SK-N-SH (cell line): Measurements from ENCODE around the gene RCOR1. TPM values are rescaled to one million over a fixed set of nuclear protein-coding genes. Genes with fewer than 3 reads are reported as not detected.

Source experiments
- CTCF ChIA-PET: fragments of 300-600, 350-600 bp; formaldehyde crosslinking; extraction: SDS; loops from one replicate; lab custom pipeline; 2021; lab: Yijun Ruan, JAX
- POLR2A ChIA-PET: fragments of 350-600 bp; sonication (Branson Sonifier 250); formaldehyde crosslinking; extraction: SDS; loops from one replicate; lab custom pipeline; 2020; ENCODE audit warnings: antibody characterized with exemption, inconsistent platforms; lab: Yijun Ruan, JAX
- DNase-seq: peaks from one replicate; pipeline ENCODE4 v3.0.0; 2012
- H2AFZ ChIP-seq: fragments of 200-600 bp; sonication (generic); 2 replicates; pipeline ENCODE4 v1.8.1; 2016; ENCODE audit warnings: antibody characterized with exemption, mild to moderate bottlenecking, low read depth
- H3F3A ChIP-seq: fragments of 200-600 bp; sonication (generic); replicated peaks from 2 replicates; pipeline ENCODE3; 2016; ENCODE audit warnings: antibody characterized with exemption, mild to moderate bottlenecking; ENCODE audit not compliant: insufficient read depth
- H3K27ac ChIP-seq, 2 experiments: fragments of 200-500 bp in 1 of 2; fragments of 200-600 bp in 1 of 2; sonication (Bioruptor generic) in 1 of 2; sonication (generic), shearing (Covaris generic) in 1 of 2; 2 replicates each; pipeline versions ENCODE4 v1.5.1 to v1.6.1; 2014 to 2016; ENCODE audit warnings: low read depth in 2 of 2, inconsistent platforms in 1 of 2, low read length in 1 of 2, mild to moderate bottlenecking in 1 of 2, mixed read lengths in 1 of 2
- H3K27me3 ChIP-seq: fragments of 200-600 bp; sonication (generic), shearing (Covaris generic); 2 replicates; pipeline ENCODE4 v1.6.1; 2016; ENCODE audit warnings: mixed run types; ENCODE audit not compliant: insufficient read depth
- H3K36me3 ChIP-seq, 2 experiments: fragments of 200-500 bp in 1 of 2; fragments of 200-600 bp in 1 of 2; sonication (Bioruptor generic) in 1 of 2; sonication (generic) in 1 of 2; replicated peaks in 1 of 2; 2 replicates each; pipeline versions ENCODE3 to v1.5.1; 2014 to 2016; ENCODE audit warnings: low read length in 1 of 2, mild to moderate bottlenecking in 1 of 2; ENCODE audit not compliant: insufficient read depth in 2 of 2, control insufficient read depth in 1 of 2
- H3K4me1 ChIP-seq, 2 experiments: fragments of 200-500 bp in 1 of 2; fragments of 200-600 bp in 1 of 2; sonication (Bioruptor generic) in 1 of 2; sonication (generic), shearing (Covaris generic) in 1 of 2; 2 replicates each; pipeline versions ENCODE4 v1.5.1 to v1.6.1; 2014 to 2016; ENCODE audit warnings: low read depth in 1 of 2, low read length in 1 of 2, mixed run types in 1 of 2; ENCODE audit not compliant: insufficient read depth in 2 of 2, control insufficient read depth in 1 of 2
- H3K4me2 ChIP-seq: fragments of 200-600 bp; sonication (generic), shearing (Covaris generic); 2 replicates; pipeline ENCODE4 v1.6.1; 2017; ENCODE audit warnings: mixed run types
- H3K4me3 ChIP-seq, 2 experiments: fragments of 200-500 bp in 1 of 2; fragments of 200-600 bp in 1 of 2; sonication (Bioruptor generic) in 1 of 2; sonication (generic), shearing (Covaris generic) in 1 of 2; 2 replicates each; pipeline versions ENCODE4 v1.5.1 to v1.8.1; 2014 to 2016; ENCODE audit warnings: low read depth in 2 of 2, inconsistent platforms in 1 of 2, low read length in 1 of 2, mild to moderate bottlenecking in 1 of 2, mixed read lengths in 1 of 2, moderate library complexity in 1 of 2
- H3K79me2 ChIP-seq: fragments of 200-600 bp; sonication (generic); 2 replicates; pipeline ENCODE4 v1.8.1; 2017; ENCODE audit warnings: mild to moderate bottlenecking; ENCODE audit not compliant: insufficient read depth
- H3K9ac ChIP-seq: fragments of 200-600 bp; sonication (generic); 2 replicates; pipeline ENCODE4 v1.6.1; 2017; ENCODE audit warnings: mixed run types
- H3K9me2 ChIP-seq: fragments of 200-600 bp; sonication (generic); 2 replicates; pipeline ENCODE4 v1.6.1; 2017; ENCODE audit warnings: mixed run types
- H3K9me3 ChIP-seq: fragments of 200-600 bp; sonication (generic); 2 replicates; pipeline ENCODE4 v1.6.1; 2017; ENCODE audit warnings: mixed run types, mild to moderate bottlenecking, moderate library complexity
- H4K20me1 ChIP-seq: fragments of 200-600 bp; sonication (generic); 2 replicates; pipeline ENCODE4 v1.6.1; 2017; ENCODE audit warnings: mild to moderate bottlenecking, mixed run types; ENCODE audit not compliant: insufficient read depth
- CHD2 ChIP-seq: fragments of 150-350 bp; IDR thresholded peaks from 2 replicates; pipeline ENCODE4 v1.6.1; 2018; ENCODE audit warnings: low read length; ENCODE audit not compliant: partially characterized antibody
- CTCF ChIP-seq: fragments of 200-600 bp; sonication (generic); IDR thresholded peaks from 2 replicates; pipeline ENCODE4 v1.6.1; 2017; ENCODE audit warnings: antibody characterized with exemption, mild to moderate bottlenecking, moderate library complexity
- ELF1 ChIP-seq: IDR thresholded peaks from 2 replicates; pipeline ENCODE4 v1.4.0; 2012
- EP300 ChIP-seq, 2 experiments: IDR thresholded peaks; 2 replicates each; pipeline versions ENCODE4 v1.4.0 to v1.6.1; 2012; ENCODE audit warnings: borderline replicate concordance in 1 of 2, low read depth in 1 of 2, low read length in 1 of 2
- EZH2phosphoT487 ChIP-seq: fragments of 200-600 bp; sonication (generic); IDR thresholded peaks from 2 replicates; pipeline ENCODE4 v1.6.1; 2017; ENCODE audit warnings: low read depth, mixed run types, mild to moderate bottlenecking, antibody characterized with exemption, moderate library complexity, borderline replicate concordance
- FOXJ3 ChIP-seq: sonication (generic); formaldehyde crosslinking; IDR thresholded peaks from 2 replicates; pipeline ENCODE4 v1.5.1; 2020; ENCODE audit warnings: mild to moderate bottlenecking, missing genetic modification reagents
- FOXM1 ChIP-seq: IDR thresholded peaks from 2 replicates; pipeline ENCODE4 v1.4.0; 2012; ENCODE audit warnings: low read depth, mild to moderate bottlenecking
- GABPA ChIP-seq: IDR thresholded peaks from 2 replicates; pipeline ENCODE4 v1.4.0; 2012; ENCODE audit warnings: low read depth, mild to moderate bottlenecking
- GATA2 ChIP-seq: sonication (generic); formaldehyde crosslinking; IDR thresholded peaks from 2 replicates; pipeline ENCODE4 v1.5.0; 2020; ENCODE audit warnings: mild to moderate bottlenecking, missing genetic modification reagents
- MEF2A ChIP-seq: IDR thresholded peaks from 2 replicates; pipeline ENCODE4 v1.4.0; 2012; ENCODE audit warnings: low read depth, borderline replicate concordance
- NFIC ChIP-seq: IDR thresholded peaks from 2 replicates; pipeline ENCODE4 v1.4.0; 2012; ENCODE audit warnings: borderline replicate concordance
- NRF1 ChIP-seq: IDR thresholded peaks from 2 replicates; pipeline ENCODE4 v1.6.1; 2012; ENCODE audit warnings: low read depth, mild to moderate bottlenecking, low read length
- PBX3 ChIP-seq: IDR thresholded peaks from 2 replicates; pipeline ENCODE4; 2012
- REST ChIP-seq: IDR thresholded peaks from 2 replicates; pipeline ENCODE4 v1.6.1; 2012; ENCODE audit warnings: mild to moderate bottlenecking, low read depth, low read length, moderate library complexity
- TAF1 ChIP-seq: IDR thresholded peaks from 2 replicates; pipeline ENCODE4 v1.6.1; 2012; ENCODE audit warnings: low read depth, mild to moderate bottlenecking, low read length, moderate library complexity, borderline replicate concordance
- TCF12 ChIP-seq: IDR thresholded peaks from 2 replicates; pipeline ENCODE4 v1.4.0; 2012
- TEAD4 ChIP-seq: IDR thresholded peaks from 2 replicates; pipeline ENCODE4 v1.4.0; 2012; ENCODE audit warnings: mild to moderate bottlenecking, borderline replicate concordance; ENCODE audit not compliant: insufficient read depth
- USF2 ChIP-seq: fragments of 150-350 bp; IDR thresholded peaks from 2 replicates; pipeline ENCODE4 v1.6.1; 2017; ENCODE audit warnings: antibody characterized with exemption, low read length, low read depth, borderline replicate concordance
- ZBTB33 ChIP-seq: IDR thresholded peaks from 2 replicates; pipeline ENCODE4 v1.4.0; 2012; ENCODE audit warnings: low read depth, borderline replicate concordance
- WGBS: methylation state at CpG from one replicate; pipeline ENCODE4 v1.1.6; 2017; ENCODE audit warnings: low lambda C conversion rate; 5-methylcytosine and 5-hydroxymethylcytosine counted together
- polyA plus RNA-seq, 3 experiments: library from polyadenylated mRNA; depleted of rRNA; stranded (reverse); fragments of >200 nt; gene quantifications; 2 replicates each; pipeline ENCODE4 v1.2.3, GENCODE V29; 2012

RCOR1 gene
- polyA plus RNA-seq, 1 of the 3 experiments (the other 2 are of a cell fraction): 8.5 TPM

- no peak overlapping the region for H3K4me2 ChIP-seq
- TF ChIP-seq TAF1: no peak
- no peak for TF ChIP-seq PBX3
- TF ChIP-seq ZBTB33: no peak
- TF ChIP-seq TCF12: no peak
- TF ChIP-seq EP300 (IDR thresholded peaks at IDR 0.05; ENCODE audit: borderline replicate concordance in 1 of 2, low read depth in 1 of 2, low read length in 1 of 2): no peak
- TF ChIP-seq NFIC: no peak
- no peak for TF ChIP-seq MEF2A
- TF ChIP-seq FOXJ3 (CRISPR knock-in tag): no peak
- TF ChIP-seq GABPA: no peak
- TF ChIP-seq GATA2 (CRISPR knock-in tag): no peak
- TF ChIP-seq CHD2: no peak
- TF ChIP-seq CTCF: no peak
- no peak for TF ChIP-seq USF2
- TF ChIP-seq ELF1: no peak
- TF ChIP-seq NRF1: no peak
- no peak for TF ChIP-seq FOXM1
- no peak for TF ChIP-seq TEAD4
- TF ChIP-seq REST: no peak
- TF ChIP-seq EZH2phosphoT487: no peak
- ChIA-PET CTCF (interaction anchor here (1.2 to 1.4 kb wide), 2 partner anchors 10 kb away, joined by 3 to 4 read pairs; no protein-coding TSS in a partner anchor), POLR2A (no interaction called here)
- H3K9me3 ChIP-seq: no peaks in the 10 kb centered on the region
- H3K79me2 ChIP-seq: 0 out of 2 replicates have a peak, but pooled peaks cover under 1% of the 10 kb centered on the region
- DNase-seq: peak; percentile 43
- no peaks in the 10 kb centered on the region for H4K20me1 ChIP-seq
- no peak overlapping the region for H3K4me3 ChIP-seq
- no peaks in the 10 kb centered on the region for H3K9me2 ChIP-seq
- no peaks in the 10 kb centered on the region for H3K27me3 ChIP-seq
- no peak overlapping the region for H3K9ac ChIP-seq
- H3K4me1 ChIP-seq: peaks cover 3 to 6% of the 10 kb centered on the region in 2 experiments; a peak in 3 of 4 replicates
- 88% methylated on average over 16 of the region's 24 CpGs for WGBS
- H3F3A ChIP-seq: peaks cover 4% of the 10 kb centered on the region
- no peak overlapping the region for H3K27ac ChIP-seq
- H2AFZ ChIP-seq: no peak overlapping the region
- H3K36me3 ChIP-seq: no peaks in the 10 kb centered on the region
These were observed 7.3 kb upstream of the RCOR1 start for GRCh38 chr14:102584871-102585869.
